Natural killer cell (primary cell): ENCODE results near the gene SLC13A5. TPM values are rescaled to one million over a fixed set of nuclear protein-coding genes. Genes with fewer than 3 reads are reported as not detected.

Source experiments
- ATAC-seq, 3 donors: fragments of 150-1000 bp in 2 of 3; fragments of 200-7000 bp in 1 of 3; cut with Tn5 transposase; 1 replicate in 1 of 3; 2 replicates in 2 of 3; pipeline ENCODE4 v1.10.0; 2021; ENCODE audit warnings: mild to moderate bottlenecking in 2 of 3, moderate library complexity in 2 of 3
- DNase-seq, 2 donors: peaks; one replicate each; pipeline versions ENCODE4 v3.0.0 to v3.0.0-alpha.2; 2013 to 2021; ENCODE audit warnings: mixed read lengths in 1 of 2
- H3K27ac ChIP-seq: one replicate; pipeline ENCODE4 v1.5.1; 2013; ENCODE audit warnings: mild to moderate bottlenecking, low read length
- H3K27me3 ChIP-seq: one replicate; pipeline ENCODE4 v1.6.1; 2013; ENCODE audit warnings: low read length; ENCODE audit not compliant: control insufficient read depth, insufficient read depth
- H3K36me3 ChIP-seq: one replicate; pipeline ENCODE4 v1.6.1; 2013; ENCODE audit warnings: low read length; ENCODE audit not compliant: control insufficient read depth, insufficient read depth
- H3K4me1 ChIP-seq: one replicate; pipeline ENCODE4 v1.6.1; 2013; ENCODE audit warnings: low read length; ENCODE audit not compliant: control insufficient read depth, insufficient read depth
- H3K4me3 ChIP-seq: one replicate; pipeline ENCODE4 v1.5.1; 2013; ENCODE audit warnings: low read length
- H3K9me3 ChIP-seq: one replicate; pipeline ENCODE4 v1.6.1; 2013; ENCODE audit warnings: low read length; ENCODE audit not compliant: control insufficient read depth, insufficient read depth
- H3K27ac Mint-ChIP-seq, 2 donors: one replicate each; pipeline ENCODE4 v1.8.0; 2022; ENCODE audit warnings: mild to moderate bottlenecking in 2 of 2, mixed read lengths in 2 of 2, moderate library complexity in 1 of 2
- H3K27me3 Mint-ChIP-seq, 2 donors: one replicate each; pipeline ENCODE4 v1.8.0; 2022; ENCODE audit warnings: low read depth in 2 of 2, mixed read lengths in 2 of 2
- H3K36me3 Mint-ChIP-seq: one replicate; pipeline ENCODE4 v1.8.0; 2022; ENCODE audit warnings: mixed read lengths
- H3K4me1 Mint-ChIP-seq, 2 donors: one replicate each; pipeline ENCODE4 v1.8.0; 2022; ENCODE audit warnings: mixed read lengths in 2 of 2
- H3K4me3 Mint-ChIP-seq: one replicate; pipeline ENCODE4 v1.8.0; 2022; ENCODE audit warnings: mild to moderate bottlenecking, moderate library complexity, mixed read lengths
- H3K9me3 Mint-ChIP-seq, 2 donors: one replicate each; pipeline ENCODE4 v1.8.0; 2022; ENCODE audit warnings: mixed read lengths in 2 of 2
- WGBS: methylation state at CpG from one replicate; pipeline ENCODE4 v1.1.7; 2013; ENCODE audit warnings: missing lambda C conversion rate; ENCODE audit not compliant: insufficient coverage; 5-methylcytosine and 5-hydroxymethylcytosine counted together
- intact Hi-C: fragments of 100-400 bp; cut with micrococcal nuclease; formaldehyde crosslinking; loops from one replicate; pipeline ENCODE4 v1.14.2; 2022
- total RNA-seq, 4 donors: library from RNA; stranded (reverse); fragments of 120-200 nt in 1 of 4; gene quantifications; one replicate each; pipeline versions ENCODE4 v1.2.3 to v1.2.4, GENCODE V29; 2013 to 2022
- TF ChIP-seq, protein P1 (sequence below): fragments of 200-600 bp; IDR thresholded peaks from one replicate; pipeline ENCODE4 v1.8.0; 2022; ENCODE audit warnings: antibody characterized with exemption

SLC13A5 gene
- total RNA-seq, 3 donors from 2014 or later (not counting 1 experiment from before 2014, with no cell fraction given), result not detected

DNA sequence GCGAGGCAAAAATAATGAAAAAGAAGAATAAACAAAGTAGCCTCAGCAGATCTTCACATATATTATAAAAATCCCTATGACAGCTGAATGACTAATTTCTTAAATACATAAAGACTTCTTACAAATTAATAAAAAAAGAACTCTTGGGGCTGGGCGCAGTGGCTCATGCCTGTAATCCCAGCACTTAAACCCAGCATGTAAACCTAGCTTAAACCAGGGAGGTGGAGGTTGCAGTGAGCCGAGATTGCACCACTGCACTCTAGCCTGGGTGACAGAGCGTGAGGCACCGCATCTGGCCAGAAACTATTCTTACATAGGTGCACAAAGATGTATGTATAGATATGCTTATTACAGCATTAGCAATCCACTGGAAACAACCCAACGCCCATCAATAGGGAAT lies 33.9 kb downstream of the SLC13A5 start:
- TF ChIP-seq, protein P1, sequence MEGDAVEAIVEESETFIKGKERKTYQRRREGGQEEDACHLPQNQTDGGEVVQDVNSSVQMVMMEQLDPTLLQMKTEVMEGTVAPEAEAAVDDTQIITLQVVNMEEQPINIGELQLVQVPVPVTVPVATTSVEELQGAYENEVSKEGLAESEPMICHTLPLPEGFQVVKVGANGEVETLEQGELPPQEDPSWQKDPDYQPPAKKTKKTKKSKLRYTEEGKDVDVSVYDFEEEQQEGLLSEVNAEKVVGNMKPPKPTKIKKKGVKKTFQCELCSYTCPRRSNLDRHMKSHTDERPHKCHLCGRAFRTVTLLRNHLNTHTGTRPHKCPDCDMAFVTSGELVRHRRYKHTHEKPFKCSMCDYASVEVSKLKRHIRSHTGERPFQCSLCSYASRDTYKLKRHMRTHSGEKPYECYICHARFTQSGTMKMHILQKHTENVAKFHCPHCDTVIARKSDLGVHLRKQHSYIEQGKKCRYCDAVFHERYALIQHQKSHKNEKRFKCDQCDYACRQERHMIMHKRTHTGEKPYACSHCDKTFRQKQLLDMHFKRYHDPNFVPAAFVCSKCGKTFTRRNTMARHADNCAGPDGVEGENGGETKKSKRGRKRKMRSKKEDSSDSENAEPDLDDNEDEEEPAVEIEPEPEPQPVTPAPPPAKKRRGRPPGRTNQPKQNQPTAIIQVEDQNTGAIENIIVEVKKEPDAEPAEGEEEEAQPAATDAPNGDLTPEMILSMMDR, result no peak
- Mint-ChIP-seq H3K27me3 (peaks cover 39 to 64% of the 10 kb centered on the region in 2 donors), H3K36me3 (no peaks in the 10 kb centered on the region), H3K4me3 (no peak overlapping the region), H3K27ac (no peak overlapping the region), H3K9me3 (no peaks in the 10 kb centered on the region), H3K4me1 (peaks cover 8 to 14% of the 10 kb centered on the region in 2 donors)
- H3K36me3 ChIP-seq, result no peaks in the 10 kb centered on the region
- ATAC-seq (no peak), DNase-seq (no peak)
- H3K27me3 ChIP-seq, result peaks cover 12% of the 10 kb centered on the region
- H3K27ac ChIP-seq, result no peak overlapping the region
- peaks cover 15% of the 10 kb centered on the region for H3K4me1 ChIP-seq
- intact Hi-C loops, result no loop called here
- WGBS, result 91% methylated on average over 4 of the region's 6 CpGs
- H3K9me3 ChIP-seq, result no peaks in the 10 kb centered on the region
- no peak overlapping the region for H3K4me3 ChIP-seq

DNA sequence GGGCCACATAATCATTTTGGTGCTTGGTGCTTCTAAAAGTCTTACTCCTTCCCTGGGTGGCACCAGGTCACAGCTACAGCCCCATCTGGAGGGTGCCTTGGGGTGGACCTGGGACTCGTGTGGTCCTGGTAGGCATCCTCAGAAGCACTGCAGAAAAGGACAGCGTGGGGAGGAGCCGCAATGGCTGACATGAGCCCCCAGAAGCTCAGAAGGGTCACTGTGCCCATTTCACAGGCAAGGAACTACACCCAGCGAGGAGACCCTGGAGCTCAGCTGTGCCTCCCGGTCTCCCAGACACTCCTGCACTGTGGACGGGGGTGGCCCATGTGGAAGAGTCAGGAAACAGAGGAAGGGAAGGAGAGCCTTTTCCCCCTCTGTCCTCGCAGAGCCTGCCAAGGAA lies 35.2 kb downstream of the SLC13A5 start:
- H3K27ac Mint-ChIP-seq, result no peak overlapping the region
- H3K4me1 Mint-ChIP-seq, result peaks cover 8 to 14% of the 10 kb centered on the region in 2 donors
- TF ChIP-seq, protein P1, result no peak
- no peaks in the 10 kb centered on the region for H3K36me3 Mint-ChIP-seq
- Histone ChIP-seq H3K36me3 (no peaks in the 10 kb centered on the region), H3K9me3 (no peaks in the 10 kb centered on the region), H3K27ac (no peak overlapping the region), H3K27me3 (peaks cover 12% of the 10 kb centered on the region), H3K4me1 (peaks cover 15% of the 10 kb centered on the region), H3K4me3 (no peak overlapping the region)
- WGBS, result 89% methylated on average over 5 of the region's 7 CpGs
- ATAC-seq (no peak), DNase-seq (no peak)
- no peaks in the 10 kb centered on the region for H3K9me3 Mint-ChIP-seq
- intact Hi-C loops, result no loop called here
- no peak overlapping the region for H3K4me3 Mint-ChIP-seq
- H3K27me3 Mint-ChIP-seq, result peaks cover 39 to 64% of the 10 kb centered on the region in 2 donors

DNA sequence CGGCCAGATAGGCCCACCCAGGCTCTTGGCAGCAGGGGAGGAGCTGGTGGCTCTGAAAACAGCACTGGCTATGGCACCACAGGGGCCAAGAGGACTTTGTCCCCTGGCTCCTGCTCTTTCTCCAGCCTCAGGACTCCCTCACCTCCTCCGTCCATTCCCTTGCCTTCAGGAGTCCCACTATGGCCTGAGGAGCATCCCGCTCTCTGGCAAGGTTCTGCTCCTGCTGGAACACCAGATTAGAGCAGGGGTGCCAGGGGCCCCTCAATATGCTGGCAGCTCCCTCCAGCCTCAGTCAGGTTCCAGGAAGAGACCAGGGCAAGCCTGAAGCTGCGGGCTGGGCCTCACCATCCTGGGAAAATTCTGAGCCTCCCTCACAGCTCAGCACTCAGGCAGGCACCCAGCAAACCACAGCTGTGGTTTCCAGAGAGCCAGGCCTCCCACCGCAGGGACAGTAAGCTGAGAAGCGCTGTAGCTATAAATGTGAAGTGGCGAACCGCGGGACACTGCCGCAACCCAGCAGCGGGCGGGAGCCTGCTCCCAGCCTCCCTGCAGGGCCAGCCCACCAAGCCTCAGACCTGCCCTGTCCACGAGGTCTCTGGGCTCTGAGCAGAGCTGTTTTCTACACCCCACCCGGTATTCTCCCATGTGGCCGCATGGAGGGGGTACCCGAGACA lies 35.9 kb downstream of the SLC13A5 start:
- 19% methylated on average over 16 of the region's 16 CpGs for WGBS
- H3K27ac Mint-ChIP-seq, result no peak overlapping the region
- no peaks in the 10 kb centered on the region for H3K36me3 Mint-ChIP-seq
- H3K4me3 Mint-ChIP-seq, result no peak overlapping the region
- H3K9me3 Mint-ChIP-seq, result no peaks in the 10 kb centered on the region
- Histone ChIP-seq H3K4me3 (no peak overlapping the region), H3K4me1 (peaks cover 15% of the 10 kb centered on the region), H3K27me3 (peaks cover 12% of the 10 kb centered on the region), H3K27ac (no peak overlapping the region), H3K9me3 (no peaks in the 10 kb centered on the region), H3K36me3 (no peaks in the 10 kb centered on the region)
- intact Hi-C loops, result no loop called here
- TF ChIP-seq, protein P1, result no peak
- DNase-seq (no peak), ATAC-seq (peak in 2 of 3 donors; percentile 15 to 75)
- peaks cover 38 to 57% of the 10 kb centered on the region in 2 donors for H3K27me3 Mint-ChIP-seq
- peaks cover 8 to 14% of the 10 kb centered on the region in 2 donors for H3K4me1 Mint-ChIP-seq

DNA sequence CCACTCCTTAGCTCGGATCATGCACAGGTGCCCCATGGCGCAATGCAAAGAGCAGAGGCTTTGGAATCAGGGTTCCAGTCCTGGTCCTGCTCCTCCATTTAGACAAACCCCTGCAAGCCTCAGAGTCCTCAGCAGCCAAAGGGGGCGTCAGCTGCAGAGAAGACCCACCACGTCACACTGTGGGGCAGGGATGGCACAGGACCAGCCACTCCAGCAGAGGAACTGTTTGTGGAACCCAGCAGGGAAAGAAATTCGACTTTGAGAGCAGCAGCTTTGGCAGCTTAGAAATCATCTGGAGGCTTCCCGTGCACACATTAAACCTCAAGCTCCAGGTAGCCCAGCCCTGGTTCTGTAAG lies 36.4 kb downstream of the SLC13A5 start:
- 72% methylated on average over 6 of the region's 6 CpGs for WGBS
- no peak for ATAC-seq
- Histone ChIP-seq H3K27me3 (peaks cover 12% of the 10 kb centered on the region), H3K36me3 (no peaks in the 10 kb centered on the region), H3K4me1 (peaks cover 15% of the 10 kb centered on the region), H3K27ac (no peak overlapping the region), H3K9me3 (no peaks in the 10 kb centered on the region), H3K4me3 (no peak overlapping the region)
- intact Hi-C loops, result no loop called here
- Mint-ChIP-seq H3K4me3 (no peak overlapping the region), H3K9me3 (no peaks in the 10 kb centered on the region), H3K4me1 (peaks cover 8 to 14% of the 10 kb centered on the region in 2 donors), H3K27me3 (peaks cover 34 to 52% of the 10 kb centered on the region in 2 donors), H3K36me3 (no peaks in the 10 kb centered on the region), H3K27ac (no peak overlapping the region)
- TF ChIP-seq, protein P1, result no peak
- DNase-seq, result no peak
